HG02970 (cell line): ENCODE data around the gene ETV3.

ENCODE experiments used
- ATAC-seq: cut with Tn5 transposase; IDR thresholded peaks from one replicate; pipeline ENCODE4 v1.9.1; 2021; ENCODE audit warnings: mild to moderate bottlenecking, moderate library complexity, moderate number of reproducible peaks; ENCODE audit not compliant: unreplicated experiment, low FRiP score

The ETV3 gene

GRCh38 chr1:157096881-157097280 is 41.3 kb downstream of the ETV3 start:
- no peak for ATAC-seq

GRCh38 chr1:157095551-157095950 is 42.6 kb downstream of the ETV3 start:
- ATAC-seq, result no peak

GRCh38 chr1:157095091-157095490 is 43.1 kb downstream of the ETV3 start:
- no peak for ATAC-seq

GRCh38 chr1:157092831-157093230 is 45.4 kb downstream of the ETV3 start:
- ATAC-seq, result no peak

DNA sequence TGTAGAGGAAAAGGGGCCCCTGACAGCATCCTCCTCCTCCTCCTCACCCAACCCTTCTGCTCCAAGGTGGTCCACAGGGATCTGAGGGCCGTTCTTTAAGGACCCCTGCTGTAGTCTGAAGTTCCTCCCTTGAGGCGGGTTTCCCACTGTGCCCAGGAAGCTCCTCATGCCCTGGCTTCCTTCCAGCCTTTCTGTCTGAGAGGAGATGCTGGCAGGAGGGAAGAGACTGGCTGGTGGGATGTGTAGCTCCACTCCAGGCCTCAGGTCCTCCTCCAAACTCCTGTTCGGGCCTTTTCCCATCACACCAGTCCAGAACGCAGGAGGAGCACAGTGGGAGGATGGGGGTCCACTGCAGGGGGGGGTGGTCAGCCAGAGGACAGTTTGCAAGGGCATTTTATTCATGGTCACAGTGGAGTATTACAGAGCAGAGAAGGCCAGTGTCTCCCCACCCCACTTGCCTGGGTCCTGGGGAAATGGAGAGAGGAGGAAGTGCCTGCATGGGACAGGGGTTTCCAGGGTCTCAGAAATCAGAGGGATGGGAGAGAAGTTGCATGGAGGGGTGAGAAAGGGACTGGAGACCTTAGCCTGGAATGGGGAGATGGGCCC is 46.4 kb downstream of the ETV3 start:
- ATAC-seq, result no peak

DNA sequence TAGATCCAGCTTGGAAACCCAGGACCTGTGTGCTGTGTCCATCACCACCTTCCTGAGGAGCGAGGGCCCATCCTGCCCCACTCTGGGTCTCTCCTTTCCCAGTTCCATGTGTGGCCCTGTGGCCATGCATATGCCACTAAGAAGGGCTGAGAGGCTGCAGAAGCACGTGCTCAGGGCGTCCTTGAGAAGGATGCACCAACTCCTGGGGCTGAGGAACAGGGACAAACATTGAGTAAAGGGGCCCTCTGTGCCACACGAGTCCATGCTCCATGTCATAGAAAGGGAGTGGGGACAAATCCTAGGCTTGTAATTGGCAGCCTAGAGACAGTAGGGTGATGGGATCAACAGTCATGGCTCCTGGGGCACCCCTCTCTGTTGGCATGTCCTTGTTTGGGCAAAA is 47.0 kb downstream of the ETV3 start:
- no peak for ATAC-seq

- ATAC-seq, result no peak
Measured at GRCh38 chr1:157090771-157091170, 47.4 kb downstream of the ETV3 start.

- ATAC-seq, result no peak
Measured at GRCh38 chr1:157090196-157090647, 48.0 kb downstream of the ETV3 start.

GRCh38 chr1:157089789-157090188 is 48.4 kb downstream of the ETV3 start:
- ATAC-seq, result no peak

- ATAC-seq, result no peak
Measured at GRCh38 chr1:157088607-157089006, 49.6 kb downstream of the ETV3 start.

GRCh38 chr1:157087030-157087429 is 51.2 kb downstream of the ETV3 start:
- ATAC-seq, result no peak

GRCh38 chr1:157086299-157086698 is 51.9 kb downstream of the ETV3 start:
- ATAC-seq, result no peak

- ATAC-seq, result no peak
Measured at GRCh38 chr1:157085421-157085820, 52.8 kb downstream of the ETV3 start.

GRCh38 chr1:157084720-157085119 is 53.5 kb downstream of the ETV3 start:
- ATAC-seq, result no peak

GRCh38 chr1:157081707-157082106 is 56.5 kb downstream of the ETV3 start:
- ATAC-seq, result no peak

DNA sequence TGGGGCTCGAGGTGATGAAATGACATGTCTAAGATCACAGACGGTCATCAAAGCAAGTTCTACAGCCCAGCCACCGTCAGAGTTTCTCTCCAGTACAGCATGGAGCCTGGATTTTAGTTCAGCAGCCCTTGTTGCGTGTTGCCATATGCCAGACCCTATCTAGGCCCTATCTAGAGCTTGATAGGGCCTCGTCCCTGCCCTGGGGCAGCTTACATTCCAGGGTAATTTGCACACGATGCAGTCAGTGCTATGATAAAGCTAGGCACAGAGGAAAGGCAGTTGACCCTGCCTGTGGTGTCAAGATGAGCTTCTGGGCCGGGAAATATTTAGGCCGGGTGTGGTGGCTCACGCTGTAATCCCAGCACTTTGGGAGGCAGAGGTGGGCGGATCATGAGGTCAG is 57.5 kb downstream of the ETV3 start:
- no peak for ATAC-seq

DNA sequence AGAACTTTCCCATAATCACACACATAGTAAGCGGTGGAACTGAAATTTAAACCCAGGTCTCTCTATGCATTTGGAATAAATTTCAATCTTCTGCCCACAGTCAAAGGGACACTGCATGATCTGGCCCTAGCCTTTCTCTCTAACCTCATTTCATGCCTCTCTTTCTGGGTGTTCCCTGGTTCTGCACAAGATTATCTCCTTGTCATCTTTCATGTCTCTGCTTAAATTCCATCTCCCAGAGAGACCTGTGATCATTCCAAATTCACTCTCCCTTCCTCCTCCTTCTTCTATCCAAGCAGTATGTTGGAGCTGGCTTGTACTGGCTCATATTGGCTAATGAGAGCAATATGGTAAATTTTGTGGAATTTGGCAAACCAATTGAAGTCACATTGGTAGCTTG is 60.8 kb downstream of the ETV3 start:
- no peak for ATAC-seq

GRCh38 chr1:157073944-157074685 is 64.1 kb downstream of the ETV3 start:
- no peak for ATAC-seq
